PC-3 (cell line): Measurements from ENCODE around the gene RAET1L. TPM values are rescaled to one million over a fixed set of nuclear protein-coding genes. Genes with fewer than 3 reads are reported as not detected.
"Not testable (repeated sequence)": the region's sequence is repeated elsewhere in the genome, so short reads cannot be mapped to it uniquely, and the experiment has no call there.

Experiments
- ATAC-seq: fragments of 200-7000 bp; cut with Tn5 transposase; 2 replicates; pipeline ENCODE4 v1.9.1; 2020; ENCODE audit warnings: mild to moderate bottlenecking, moderate library complexity
- BruUV-seq: library from RNA; stranded (reverse); fragments of 400-500 nt; replicated peaks from 2 replicates; lab custom pipeline; 2021; lab: Mats Ljungman, UMichigan
- CTCF ChIA-PET: fragments of 300-600 bp; sonication (Branson Sonifier 250); formaldehyde crosslinking; loops from one replicate; lab custom pipeline; 2022; ENCODE audit warnings: antibody characterized with exemption; lab: Charles Lee
- POLR2A ChIA-PET: fragments of 300-600 bp; sonication (Branson Sonifier 250); formaldehyde crosslinking; loops from one replicate; lab custom pipeline; 2022; ENCODE audit warnings: antibody characterized with exemption; ENCODE audit not compliant: unreplicated experiment; lab: Charles Lee
- DNase-seq: peaks from one replicate; pipeline ENCODE4 v3.0.0-alpha.2; 2015
- H2AFZ ChIP-seq: fragments of 300-600 bp; sonication (generic); 2 replicates; pipeline ENCODE4 v1.6.0; 2016; ENCODE audit warnings: antibody characterized with exemption, low read length
- H3F3A ChIP-seq: fragments of 300-600 bp; sonication (generic); one replicate; pipeline ENCODE4 v1.6.0; 2017; ENCODE audit warnings: antibody characterized with exemption, low read length, control low read depth, mild to moderate bottlenecking; ENCODE audit not compliant: unreplicated experiment
- H3K27ac ChIP-seq: fragments of 300-600 bp; sonication (generic); 2 replicates; pipeline ENCODE4 v1.5.1; 2016; ENCODE audit warnings: mild to moderate bottlenecking, low read length
- H3K27me3 ChIP-seq: fragments of 300-600 bp; sonication (generic); 2 replicates; pipeline ENCODE4 v1.6.1; 2016; ENCODE audit warnings: low read length, mixed read lengths
- H3K36me3 ChIP-seq: fragments of 300-600 bp; sonication (generic); 2 replicates; pipeline ENCODE4 v1.6.1; 2016; ENCODE audit warnings: low read depth, mixed run types, low read length, mixed read lengths
- H3K4me1 ChIP-seq: fragments of 300-600 bp; sonication (generic); 2 replicates; pipeline ENCODE4 v1.5.1; 2016; ENCODE audit warnings: low read length; ENCODE audit not compliant: insufficient read depth
- H3K4me2 ChIP-seq: fragments of 300-600 bp; sonication (generic); 2 replicates; pipeline ENCODE4 v1.6.0; 2016; ENCODE audit warnings: low read length
- H3K4me3 ChIP-seq: fragments of 300-600 bp; sonication (generic); 2 replicates; pipeline ENCODE4 v1.5.1; 2016; ENCODE audit warnings: mild to moderate bottlenecking, low read length, mixed read lengths
- H3K79me2 ChIP-seq: fragments of 300-600 bp; sonication (generic); 2 replicates; pipeline ENCODE4 v1.6.1; 2017; ENCODE audit warnings: low read length, mixed read lengths
- H3K9ac ChIP-seq: fragments of 300-600 bp; sonication (generic); 2 replicates; pipeline ENCODE4 v1.6.0; 2016; ENCODE audit warnings: mild to moderate bottlenecking, low read length
- H3K9me2 ChIP-seq: fragments of 300-600 bp; sonication (generic); replicated peaks from 2 replicates; pipeline ENCODE4 v1.6.1; 2016; ENCODE audit warnings: mixed run types, low read length, mixed read lengths
- H3K9me3 ChIP-seq: fragments of 300-600 bp; sonication (generic); 2 replicates; pipeline ENCODE4 v1.6.1; 2016; ENCODE audit warnings: low read length, mixed read lengths
- H4K20me1 ChIP-seq: fragments of 300-600 bp; sonication (generic); 2 replicates; pipeline ENCODE4 v1.6.1; 2016; ENCODE audit warnings: low read length, mixed read lengths
- CTCF ChIP-seq: fragments of 300-600 bp; sonication (generic); conservative IDR thresholded peaks from 2 replicates; pipeline ENCODE4 v1.5.1; 2017; ENCODE audit warnings: antibody characterized with exemption, low read depth, mild to moderate bottlenecking, low read length
- EZH2 ChIP-seq: fragments of 300-600 bp; sonication (generic); IDR thresholded peaks from one replicate; pipeline ENCODE4 v1.6.1; 2017; ENCODE audit warnings: antibody characterized with exemption, mild to moderate bottlenecking, low read length; ENCODE audit not compliant: unreplicated experiment
- EZH2phosphoT487 ChIP-seq: fragments of 300-600 bp; sonication (generic); IDR thresholded peaks from 2 replicates; pipeline ENCODE4 v1.6.1; 2018; ENCODE audit warnings: mild to moderate bottlenecking, antibody characterized with exemption, low read length, borderline replicate concordance
- intact Hi-C: fragments of 100-400 bp; cut with micrococcal nuclease; formaldehyde crosslinking; loops from 2 replicates; pipeline ENCODE4 v1.9.0; 2023
- total RNA-seq: library from RNA; depleted of rRNA; stranded (reverse); fragments of >200 nt; gene quantifications from 2 replicates; pipeline ENCODE4 v1.2.3, GENCODE V29; 2014

Gene RAET1L
- total RNA-seq, 1 experiment from 2014 or later = 3.6 TPM

DNA sequence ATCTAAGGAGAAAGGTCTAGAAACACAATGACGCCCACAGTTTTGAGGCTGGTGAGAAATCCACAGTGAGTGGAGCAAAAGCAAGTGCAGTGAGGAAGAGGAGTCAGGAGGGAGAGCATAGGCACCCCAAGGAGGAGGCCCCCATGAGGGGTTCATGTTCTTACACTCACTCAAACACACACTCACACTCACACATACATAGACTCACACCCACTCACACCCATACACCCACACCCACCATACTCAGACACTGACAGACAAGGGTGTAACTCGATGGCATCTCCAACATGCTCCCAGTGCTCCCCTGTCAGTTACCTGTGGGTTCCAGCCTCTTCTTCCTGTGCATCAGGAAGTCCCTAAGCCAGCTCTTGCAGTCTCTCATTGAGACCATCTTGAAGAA, 39.8 kb upstream of the RAET1L start:
- ATAC-seq (no peak), DNase-seq (no peak)
- Histone ChIP-seq H3K9ac (no peak overlapping the region), H3K9me3 (no peaks in the 10 kb centered on the region), H3K36me3 (no peaks in the 10 kb centered on the region; the same call in none of the 2 replicates), H4K20me1 (no peaks in the 10 kb centered on the region), H3K9me2 (no peaks in the 10 kb centered on the region), H3F3A (no peaks in the 10 kb centered on the region), H3K4me1 (peaks cover 9% of the 10 kb centered on the region), H3K27ac (no peak overlapping the region), H3K4me2 (no peak overlapping the region), H2AFZ (no peak overlapping the region), H3K4me3 (no peak overlapping the region), H3K27me3 (no peaks in the 10 kb centered on the region), H3K79me2 (peaks cover 13% of the 10 kb centered on the region)
- BruUV-seq = no TSS peak
- ChIA-PET CTCF (no interaction called here), POLR2A (no interaction called here)
- intact Hi-C loops = no loop called here
- TF ChIP-seq EZH2 (no peak), EZH2phosphoT487 (no peak), CTCF (no peak)

DNA sequence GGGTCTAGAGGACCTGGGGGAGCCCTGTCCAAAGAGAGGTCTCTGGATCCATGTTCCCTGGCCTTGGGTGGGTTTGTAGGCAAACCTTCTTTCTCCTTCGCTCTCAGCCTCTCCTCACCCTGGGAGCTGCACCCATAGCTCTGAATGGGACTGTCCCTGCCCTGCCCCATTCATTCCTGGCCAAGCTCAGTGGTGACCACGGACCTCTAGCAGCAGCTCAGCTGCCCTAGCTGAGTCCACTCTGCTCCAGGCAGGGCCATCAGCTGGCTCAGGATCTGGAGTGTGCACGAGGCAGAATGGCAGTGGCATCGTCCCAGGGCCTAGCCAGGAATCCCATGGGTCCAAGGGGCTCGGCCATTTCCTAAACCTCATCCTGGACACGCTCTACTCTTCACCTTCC, 38.3 kb upstream of the RAET1L start:
- H3K4me2 ChIP-seq = no peak overlapping the region
- no peak overlapping the region for H3K9ac ChIP-seq
- POLR2A ChIA-PET = no interaction called here
- no peaks in the 10 kb centered on the region for H4K20me1 ChIP-seq
- H3K4me1 ChIP-seq = peaks cover 9% of the 10 kb centered on the region
- H3K79me2 ChIP-seq = peaks cover 13% of the 10 kb centered on the region
- no peaks in the 10 kb centered on the region; the same call in none of the 2 replicates for H3K36me3 ChIP-seq
- no TSS peak for BruUV-seq
- intact Hi-C loops = no loop called here
- H3K9me3 ChIP-seq = no peaks in the 10 kb centered on the region
- H3K4me3 ChIP-seq = no peak overlapping the region
- DNase-seq = no peak
- TF ChIP-seq EZH2 (no peak), CTCF (no peak), EZH2phosphoT487 (no peak)
- no peaks in the 10 kb centered on the region for H3K9me2 ChIP-seq
- no peak overlapping the region for H2AFZ ChIP-seq
- no peak for ATAC-seq
- no peak overlapping the region for H3K27ac ChIP-seq
- no peaks in the 10 kb centered on the region for H3K27me3 ChIP-seq
- CTCF ChIA-PET = no interaction called here
- no peaks in the 10 kb centered on the region for H3F3A ChIP-seq

GRCh38 chr6:150059973-150060372, 34.6 kb upstream of the RAET1L start:
- ATAC-seq, H3K27me3 ChIP-seq, H4K20me1 ChIP-seq, H3F3A ChIP-seq, POLR2A ChIA-PET, H3K9ac ChIP-seq, H3K4me2 ChIP-seq, H3K9me2 ChIP-seq, CTCF ChIA-PET, H3K4me1 ChIP-seq, intact Hi-C loops, H3K36me3 ChIP-seq, H2AFZ ChIP-seq, H3K79me2 ChIP-seq, H3K9me3 ChIP-seq, DNase-seq, H3K27ac ChIP-seq, BruUV-seq, H3K4me3 ChIP-seq: not testable (repeated sequence)
